Activated CD4-positive, alpha-beta T cell treated with anti-CD3 and anti-CD28 coated beads, Interleukin-10, Interleukin-2, amounts not matched to agents 100 ng/mL and 50 ng/mL, durations not matched to agents 16 hours and 8 hours (primary cell): ENCODE data around the gene CAMTA1.
A peak's percentile ranks its signal among the peaks of the same experiment; 100 is the strongest.

Source experiments
- DNase-seq: peaks from one replicate; pipeline ENCODE4 v3.0.0-alpha.2; 2020

CAMTA1 gene

DNA sequence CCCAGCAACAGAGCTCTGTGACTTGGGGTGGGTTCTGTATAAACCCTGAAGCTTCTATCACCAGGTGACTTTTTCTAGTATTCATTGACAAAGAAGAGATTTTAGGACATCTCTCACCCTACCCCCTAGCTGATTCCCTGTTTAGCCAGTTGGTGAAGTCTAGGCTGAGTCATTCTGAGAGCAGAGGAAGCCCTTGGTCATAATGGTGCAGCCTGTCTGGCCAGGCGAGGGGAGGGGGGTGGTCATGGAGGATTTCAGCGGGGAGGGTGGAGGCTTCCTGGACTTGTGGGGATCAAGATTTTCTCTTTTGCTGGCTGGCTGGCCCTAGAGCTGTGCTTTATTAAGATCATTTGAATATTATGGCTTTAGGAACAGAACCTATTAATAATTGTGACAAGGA lies 262.6 kb downstream of the CAMTA1 start:
- DNase-seq = no peak

DNA sequence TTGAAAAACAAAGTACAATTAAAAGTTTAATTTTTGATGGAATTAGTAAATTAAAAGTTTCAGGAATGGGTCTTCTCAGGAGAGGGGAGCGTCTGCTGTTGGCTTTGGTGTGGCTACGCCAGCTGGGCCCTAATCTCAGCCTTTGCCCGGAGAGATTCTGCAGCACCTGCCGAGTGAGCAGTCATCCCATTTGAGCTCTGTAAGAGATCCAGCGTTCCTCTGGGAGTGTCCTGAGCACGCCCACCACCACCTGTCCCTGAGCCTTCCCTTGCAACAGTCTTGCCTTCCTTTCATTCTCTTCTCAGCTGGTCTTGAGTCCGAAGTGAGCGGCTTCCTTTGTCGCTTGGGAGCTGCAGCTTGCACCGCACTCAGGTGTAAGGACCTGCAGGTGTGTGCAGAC lies 263.1 kb downstream of the CAMTA1 start:
- DNase-seq = no peak

DNA sequence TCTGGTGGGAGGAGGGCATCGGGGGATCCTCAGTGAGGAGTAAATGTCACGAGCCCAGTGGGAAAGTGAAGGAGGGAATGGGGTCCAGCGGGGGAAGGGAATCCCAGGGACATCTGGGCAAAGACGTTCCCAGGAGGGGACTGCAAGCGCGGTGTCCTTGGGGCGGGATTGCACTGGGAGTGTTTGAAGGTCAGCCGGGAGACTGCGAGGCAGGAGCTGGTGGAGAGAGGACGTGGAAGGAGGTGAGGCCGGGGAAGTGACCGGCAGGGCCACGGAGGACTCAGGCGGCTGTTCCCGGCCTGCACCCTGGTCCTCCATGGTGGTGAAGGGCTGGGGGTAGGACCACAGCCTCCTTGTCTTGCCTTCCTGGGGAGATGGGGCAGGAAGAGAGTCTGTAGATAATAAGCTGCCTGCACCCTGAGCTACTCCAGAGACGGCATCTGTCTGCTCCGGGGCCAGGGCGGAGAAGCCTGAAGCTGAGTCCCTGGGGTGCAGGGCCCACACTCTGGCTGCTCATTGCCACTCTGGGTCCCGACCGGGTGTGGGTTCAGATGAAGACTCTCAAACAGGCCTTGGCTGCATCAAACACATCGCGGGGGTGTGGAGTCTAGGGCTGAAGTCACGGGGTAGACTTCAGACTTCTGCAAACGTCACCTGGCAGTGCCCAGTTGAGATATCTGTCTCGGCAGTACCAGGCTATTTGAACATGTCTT lies 264.8 kb downstream of the CAMTA1 start:
- no peak for DNase-seq

DNA sequence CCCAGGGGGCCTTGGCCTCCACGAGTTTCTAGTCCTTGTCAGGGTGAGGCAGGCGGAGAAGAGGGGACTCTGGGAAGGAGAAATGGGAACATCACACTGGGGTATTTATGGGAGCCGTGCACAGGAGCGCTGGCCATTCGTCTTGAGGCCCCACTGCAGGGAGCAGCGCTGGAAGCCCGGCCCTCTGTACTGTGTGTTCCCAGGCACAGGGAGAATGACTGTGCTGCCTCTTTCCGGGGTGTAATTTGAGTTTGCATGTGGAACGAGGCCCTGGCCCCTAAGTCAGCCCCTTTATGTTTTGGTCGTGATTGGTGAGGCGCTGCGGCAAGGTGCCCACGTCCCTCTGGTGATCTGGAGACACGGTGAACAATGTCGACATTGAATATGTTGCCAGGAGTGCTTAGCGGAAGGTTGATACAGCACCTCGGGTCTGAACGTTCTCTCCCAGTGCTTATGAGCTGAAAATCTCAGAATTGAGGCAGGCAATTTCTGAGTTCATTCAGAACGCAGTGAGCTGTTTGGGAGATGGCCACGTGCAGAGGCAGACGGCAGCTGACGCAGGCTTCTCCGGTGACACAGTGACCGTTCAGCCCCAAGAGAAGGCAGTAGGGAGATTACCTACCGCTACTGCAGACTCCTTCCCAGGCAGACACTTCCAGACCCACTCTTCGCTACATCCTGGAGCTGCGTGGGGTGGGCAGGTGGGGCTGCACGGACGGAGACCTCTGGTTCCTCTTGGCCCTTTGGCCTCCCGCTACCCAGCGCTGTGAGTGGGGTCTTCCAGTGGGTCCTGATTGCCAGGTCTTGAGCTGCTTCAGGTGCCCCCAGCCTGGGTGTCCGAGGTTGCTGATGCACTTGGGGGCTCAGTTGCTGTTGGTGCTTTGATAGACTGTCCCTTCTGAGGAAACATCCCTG lies 265.8 kb downstream of the CAMTA1 start:
- no peak for DNase-seq

DNA sequence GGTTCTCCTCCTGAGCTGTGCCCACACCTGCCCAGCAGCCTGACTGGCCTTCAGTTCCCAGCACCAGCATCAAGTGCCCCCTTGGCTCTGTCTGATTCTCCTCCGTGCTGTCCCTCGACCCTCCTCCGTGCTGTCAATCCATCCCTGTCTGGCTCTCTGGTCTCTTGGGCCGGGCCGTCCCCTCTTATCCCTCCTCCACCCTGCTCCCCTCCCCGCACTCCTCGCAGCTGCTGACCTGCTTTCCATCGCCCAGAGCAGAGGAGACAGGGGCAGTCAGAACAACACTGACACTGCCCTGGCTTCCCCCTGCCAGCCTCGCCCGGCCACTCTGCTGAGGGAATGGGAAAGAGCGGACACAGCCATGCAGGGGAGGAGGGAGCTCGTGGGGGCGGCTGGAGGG lies 267.4 kb downstream of the CAMTA1 start:
- DNase-seq = no peak

DNA sequence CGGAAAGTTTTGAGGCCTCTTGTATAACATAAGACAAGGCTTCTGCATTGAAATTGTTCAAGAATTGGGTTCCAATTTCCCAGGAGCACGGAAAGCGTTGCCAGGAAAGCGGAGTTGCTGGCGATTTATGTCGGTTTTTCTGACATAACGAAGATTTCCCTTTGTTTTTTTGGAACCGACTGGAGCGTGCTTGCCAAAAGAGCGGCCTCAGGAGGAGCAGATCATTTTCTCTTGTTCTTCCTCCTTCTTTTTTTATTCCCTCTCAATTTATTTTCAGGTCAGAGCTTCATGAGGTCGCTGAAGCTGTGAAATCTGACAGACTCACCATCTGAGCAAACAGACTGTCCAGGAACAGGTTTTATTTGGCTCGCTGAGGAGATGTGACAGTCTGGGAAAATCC lies 275.5 kb downstream of the CAMTA1 start:
- no peak for DNase-seq

DNA sequence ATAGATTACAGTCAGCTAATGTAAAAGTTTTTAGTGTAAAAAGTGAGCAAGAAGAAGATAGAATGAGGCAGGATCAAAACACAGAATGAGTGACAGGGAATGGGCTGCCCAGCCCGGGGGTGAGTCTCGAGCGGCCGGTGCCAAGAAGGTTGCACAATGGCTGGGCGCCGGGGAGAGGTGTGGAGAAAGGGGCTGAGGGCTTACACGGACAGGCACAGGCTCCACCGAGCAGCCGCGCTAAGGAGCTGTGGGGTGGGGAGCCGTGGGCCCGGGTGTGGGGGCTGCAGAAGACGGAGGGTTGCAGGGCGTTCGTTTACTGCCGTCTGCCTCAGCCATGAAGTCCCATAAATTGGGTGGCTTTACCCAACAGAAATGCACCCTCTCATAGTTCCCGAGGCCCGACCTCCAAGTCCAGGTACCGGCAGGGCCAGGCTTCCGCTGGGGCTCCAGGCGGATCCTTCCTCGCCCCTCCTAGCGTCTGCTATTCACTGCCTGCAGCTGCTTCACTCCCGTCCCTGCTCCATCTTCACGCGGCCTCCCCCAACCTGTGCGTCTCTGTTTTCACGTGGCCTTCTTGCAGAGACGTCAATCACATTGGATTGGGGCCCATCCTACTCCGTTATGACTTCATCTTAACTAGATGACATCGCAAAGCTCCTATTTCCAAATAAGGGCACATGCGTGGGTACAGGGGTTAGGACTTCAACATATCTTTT lies 277.2 kb downstream of the CAMTA1 start:
- DNase-seq = no peak

DNA sequence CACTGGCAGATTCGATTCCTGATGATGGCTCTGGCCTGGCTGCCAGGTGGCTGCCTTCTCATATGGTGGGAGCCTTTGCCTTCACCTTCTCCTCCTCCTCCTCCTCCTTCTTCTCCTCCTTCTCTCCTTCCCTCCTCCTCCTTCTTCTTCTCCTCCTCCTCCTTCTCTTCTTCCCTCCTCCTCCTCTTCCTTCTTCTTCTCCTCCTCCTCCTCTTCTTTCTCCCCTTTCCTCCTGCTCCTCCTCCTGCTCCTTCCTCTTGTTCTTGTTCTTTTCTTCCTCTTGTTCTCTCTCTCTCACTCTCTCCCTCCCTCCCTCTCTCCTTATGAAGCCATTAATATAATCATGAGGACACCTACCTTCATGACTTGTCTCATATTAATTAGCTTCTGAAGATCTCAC lies 278.7 kb downstream of the CAMTA1 start:
- no peak for DNase-seq

DNA sequence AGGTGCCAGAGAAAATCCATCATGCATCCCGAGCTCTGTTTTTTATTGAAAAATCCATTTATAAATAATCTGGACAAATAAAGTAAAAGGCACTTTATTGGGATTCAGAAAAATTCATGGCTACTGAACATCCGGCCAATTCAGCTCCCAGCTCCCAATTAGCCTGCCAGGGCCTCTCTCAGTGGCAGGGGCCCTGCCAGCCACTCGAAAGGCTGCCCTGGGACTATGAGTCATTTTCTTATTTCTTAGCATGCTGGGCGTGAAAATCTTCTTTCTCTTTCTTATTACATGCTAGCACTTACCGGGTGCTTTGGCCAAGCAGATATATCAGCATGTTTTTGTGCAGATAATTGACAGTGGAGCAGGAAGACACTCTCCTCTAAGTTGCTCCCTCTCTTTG lies 283.3 kb downstream of the CAMTA1 start:
- DNase-seq = no peak

DNA sequence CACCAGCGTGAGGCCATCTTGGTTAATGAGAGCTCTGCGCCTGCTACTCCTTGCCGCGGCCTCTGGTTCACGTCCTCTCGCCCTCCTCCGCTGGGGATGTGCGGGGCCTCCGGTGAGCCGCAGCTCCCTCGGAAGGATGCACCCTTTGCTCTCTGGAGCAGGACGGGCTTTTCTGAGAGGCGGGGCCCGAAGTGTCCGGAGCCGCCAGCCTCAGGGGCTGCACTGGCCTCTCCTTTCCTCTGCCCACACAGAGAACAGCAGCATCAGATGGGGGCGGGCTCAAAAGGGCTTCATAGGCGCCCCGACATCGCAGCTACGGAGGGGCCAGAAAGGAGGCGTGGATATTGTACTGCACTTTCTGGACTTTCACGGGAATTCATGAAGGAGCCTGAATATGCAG lies 284.7 kb downstream of the CAMTA1 start:
- DNase-seq = no peak

DNA sequence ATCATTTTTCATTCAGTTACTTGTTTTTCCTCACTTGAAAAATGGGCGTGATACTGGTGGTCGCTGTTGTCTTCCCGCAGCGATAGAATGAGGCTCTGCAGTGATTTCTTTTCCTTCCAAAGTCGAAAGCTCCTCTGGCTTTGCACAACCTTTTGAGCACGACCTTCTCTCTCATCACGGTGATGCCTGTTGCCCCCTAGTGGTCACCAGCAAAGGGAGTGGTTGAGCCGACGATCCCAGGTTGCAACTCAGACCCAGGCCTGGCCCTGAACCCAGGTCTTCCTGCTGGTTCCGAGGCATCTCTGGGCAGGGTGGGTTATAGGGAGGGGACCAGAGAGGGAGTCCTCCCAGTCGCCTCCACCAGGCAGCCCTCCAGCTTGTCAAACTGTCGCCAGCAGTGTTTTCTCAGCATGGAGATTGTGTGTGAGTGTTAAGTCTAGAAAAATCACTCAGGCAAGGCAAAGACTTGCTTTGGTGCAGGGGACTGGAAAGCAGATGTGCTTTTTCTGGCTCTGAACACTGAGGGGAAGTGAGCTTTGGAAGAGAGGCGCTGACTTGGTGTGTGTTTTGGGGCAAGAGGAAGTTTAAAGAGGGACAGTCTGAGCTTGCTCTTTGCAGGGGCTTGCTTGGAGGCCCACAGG lies 285.3 kb downstream of the CAMTA1 start:
- DNase-seq = peak; percentile 69

DNA sequence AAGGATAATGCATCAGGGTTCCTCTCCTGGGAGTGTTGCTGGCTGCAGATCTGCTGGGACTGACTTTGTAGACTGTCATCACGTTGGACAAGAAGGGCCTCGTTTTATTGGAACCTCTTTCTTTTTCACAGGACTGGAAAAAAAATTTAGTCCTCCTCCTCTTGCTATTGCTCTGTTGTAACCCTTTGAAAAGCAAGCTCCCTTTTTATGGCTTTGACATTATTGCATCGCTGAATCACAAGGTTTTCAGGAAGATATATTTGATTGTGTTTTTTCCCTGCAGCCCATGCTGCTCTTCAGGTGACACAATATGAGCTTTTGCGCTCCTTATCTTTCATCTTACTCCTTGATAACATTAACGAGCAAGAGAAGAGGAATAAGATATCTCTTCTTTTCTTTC lies 290.9 kb downstream of the CAMTA1 start:
- no peak for DNase-seq

DNA sequence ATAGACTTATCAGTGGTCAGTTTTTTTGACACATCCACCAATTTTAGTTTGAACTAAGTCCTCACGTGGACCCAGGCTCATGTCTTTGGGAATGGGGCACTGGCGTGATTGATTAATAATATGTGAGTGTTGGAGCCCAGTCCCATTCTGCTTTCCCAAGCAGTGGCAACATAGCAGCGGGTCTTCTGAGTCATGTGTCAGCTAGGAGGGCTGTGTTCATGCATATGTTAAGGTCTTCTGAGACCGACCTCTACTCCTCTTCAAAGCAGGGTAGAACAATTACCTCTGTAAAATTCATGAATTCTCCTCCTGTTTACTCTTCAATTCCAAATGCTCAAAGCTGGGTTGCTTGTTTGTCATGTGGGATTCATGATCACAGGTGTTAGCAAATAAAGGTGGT lies 291.3 kb downstream of the CAMTA1 start:
- no peak for DNase-seq

DNA sequence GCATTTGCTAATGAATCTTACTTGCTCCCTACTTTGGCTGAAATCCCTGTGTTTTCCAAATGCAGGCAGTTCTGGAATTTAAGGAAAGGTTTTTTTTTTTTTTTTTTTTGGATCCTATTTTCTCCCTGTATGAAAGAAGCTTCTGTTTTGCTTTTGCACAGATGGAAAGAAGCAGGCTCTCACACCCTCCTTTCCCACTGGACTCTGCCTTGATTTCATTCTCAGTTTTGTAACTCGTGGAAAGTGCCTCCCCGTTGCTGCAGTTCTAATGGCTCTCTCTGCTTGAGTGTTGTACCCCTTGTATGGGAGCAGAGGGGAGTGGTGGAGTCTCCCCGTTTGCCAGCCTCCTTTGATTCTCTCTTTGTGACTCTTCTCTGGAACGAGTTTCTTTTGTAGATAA lies 291.9 kb downstream of the CAMTA1 start:
- DNase-seq = no peak

DNA sequence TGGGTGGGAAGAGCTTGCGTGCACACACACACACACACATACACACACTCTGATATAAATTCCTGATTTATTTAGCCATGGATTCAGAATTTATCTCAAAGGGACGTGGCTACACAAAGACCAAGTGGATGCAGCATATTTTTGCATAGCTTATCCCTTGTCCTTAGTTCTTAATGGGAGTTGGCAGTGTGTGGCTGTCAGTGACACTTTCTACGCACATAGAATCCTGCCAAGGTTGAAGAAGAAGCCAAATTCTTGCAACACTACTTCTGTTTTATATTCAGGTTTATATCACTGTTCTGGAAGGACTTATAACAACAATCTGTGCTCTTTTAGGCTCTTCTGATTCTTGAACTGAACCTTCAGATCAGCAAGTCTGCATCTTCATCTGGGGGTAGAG lies 292.7 kb downstream of the CAMTA1 start:
- no peak for DNase-seq

DNA sequence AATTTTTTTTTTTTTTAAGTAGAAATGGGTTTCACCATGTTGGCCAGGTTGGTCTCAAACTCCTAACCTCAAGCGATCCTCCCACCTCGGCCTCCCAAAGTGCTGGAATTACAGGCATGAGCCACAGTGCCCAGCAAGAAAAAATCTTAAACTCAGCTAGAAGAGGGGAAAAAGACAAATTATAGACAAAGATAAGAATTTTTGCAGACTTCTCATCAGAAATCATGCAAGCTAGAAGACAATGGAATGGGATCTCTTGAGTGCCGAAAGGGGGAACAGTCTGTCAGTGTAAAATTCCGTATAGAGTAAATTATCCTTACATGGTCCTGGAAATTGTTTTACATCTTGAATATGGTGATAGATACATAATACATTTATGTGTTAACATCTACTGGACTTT lies 294.4 kb downstream of the CAMTA1 start:
- no peak for DNase-seq

DNA sequence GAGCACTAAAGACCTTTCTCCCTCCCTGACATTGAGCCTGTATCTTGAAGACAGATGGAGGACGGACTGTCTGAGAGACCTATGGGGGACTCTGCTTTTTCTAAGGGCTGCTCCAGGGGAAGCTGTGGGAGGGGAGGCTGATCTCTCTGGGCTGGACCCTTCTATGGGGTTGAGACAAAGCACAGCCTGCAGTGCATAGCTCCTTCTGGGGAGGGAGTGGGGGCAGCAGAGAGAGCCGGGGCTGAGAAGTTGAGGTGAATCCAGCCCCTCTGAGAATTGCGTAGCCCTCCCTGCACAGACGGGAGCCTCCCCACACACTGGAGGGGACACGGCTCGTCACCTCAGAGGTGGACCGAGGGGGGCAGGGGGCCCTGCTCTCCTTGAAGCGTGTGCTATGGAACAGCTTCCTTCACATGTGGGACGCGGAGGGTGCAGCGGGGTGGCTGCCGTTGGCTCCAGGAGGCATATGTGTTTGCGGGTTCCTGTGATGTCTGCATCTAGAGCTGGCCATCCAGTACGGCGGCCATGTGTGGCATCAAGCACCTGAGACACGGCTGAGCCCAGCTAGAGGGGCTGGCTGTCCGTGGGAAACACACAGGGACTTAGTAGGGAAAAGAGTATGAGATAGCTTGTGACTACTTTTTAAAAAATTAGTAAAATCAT lies 299.1 kb downstream of the CAMTA1 start:
- DNase-seq = no peak

DNA sequence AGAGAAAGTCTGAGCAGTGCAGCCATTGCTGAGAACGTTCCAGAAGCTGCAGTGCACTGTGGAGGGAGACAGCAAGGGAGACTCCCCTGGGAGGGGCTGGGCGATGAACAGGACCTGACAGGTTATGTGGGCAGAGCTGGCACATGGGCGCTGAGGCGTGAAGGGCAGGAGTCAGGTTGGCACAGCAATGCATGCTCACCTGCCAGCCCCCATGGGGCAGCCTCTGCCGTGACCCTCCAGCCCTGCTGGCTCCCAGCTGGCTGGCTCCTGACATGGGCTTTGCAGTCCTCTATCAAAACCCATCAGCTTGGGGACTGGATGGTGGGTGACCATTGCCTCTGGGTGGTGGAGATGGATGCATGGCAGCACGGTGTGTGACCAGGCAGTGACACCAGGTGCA lies 300.3 kb downstream of the CAMTA1 start:
- DNase-seq = no peak

DNA sequence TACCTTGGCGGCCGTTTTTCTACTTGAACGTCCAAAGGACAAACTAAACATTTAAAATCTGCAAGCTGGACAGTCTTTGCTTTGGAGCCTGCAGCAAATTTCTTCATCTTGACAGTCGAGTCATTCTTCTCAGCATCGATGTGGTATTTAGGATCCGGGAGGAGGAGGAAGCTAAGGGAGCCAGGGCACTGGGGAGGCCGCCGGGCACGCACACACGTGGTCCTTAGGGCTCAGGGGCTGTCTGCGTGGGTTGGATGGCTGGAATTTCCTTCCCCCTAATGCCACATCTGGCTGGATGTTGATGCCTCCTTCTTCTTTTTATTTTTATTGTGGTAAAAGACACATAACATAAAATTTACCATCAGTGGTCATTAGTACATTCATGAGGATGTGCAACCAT lies 300.9 kb downstream of the CAMTA1 start:
- DNase-seq = no peak

DNA sequence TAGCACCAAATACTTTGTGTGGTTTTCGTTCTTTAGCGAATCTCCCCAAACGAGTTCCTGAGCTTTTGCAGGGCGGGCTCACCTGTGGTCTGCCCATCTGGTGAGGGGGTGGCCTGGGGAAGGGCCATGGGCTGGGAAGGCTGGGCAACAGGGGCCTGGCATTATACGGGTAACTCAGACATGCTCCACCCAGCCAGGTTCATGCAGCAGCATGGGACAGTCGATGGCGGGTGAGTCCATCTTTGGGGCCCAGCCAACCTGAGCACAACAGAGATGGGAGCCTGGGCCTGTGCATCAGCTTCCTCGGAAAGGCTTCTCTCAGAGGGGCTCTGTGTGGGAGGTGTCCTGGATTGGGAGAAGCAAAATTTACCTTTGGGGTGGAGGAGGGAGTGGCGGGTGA lies 302.6 kb downstream of the CAMTA1 start:
- no peak for DNase-seq

DNA sequence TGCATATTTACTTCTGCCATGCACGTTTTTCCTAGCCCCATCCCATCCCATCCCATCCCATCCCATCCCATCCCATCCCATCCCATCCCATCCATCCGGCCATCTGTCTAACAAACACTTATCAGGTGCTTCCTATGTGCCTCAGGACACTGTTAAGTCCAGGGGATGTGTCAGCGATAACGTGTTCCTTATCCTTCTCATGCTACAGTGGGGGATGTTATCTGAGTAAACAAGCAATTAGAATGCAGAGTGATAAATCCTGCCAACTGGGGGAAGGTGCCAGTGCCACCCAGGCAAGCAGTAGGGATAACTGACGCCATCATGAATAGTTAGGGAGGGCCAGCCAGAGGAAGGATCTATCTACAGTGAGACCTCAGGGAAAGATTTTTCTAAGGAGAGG lies 304.2 kb downstream of the CAMTA1 start:
- DNase-seq = no peak

DNA sequence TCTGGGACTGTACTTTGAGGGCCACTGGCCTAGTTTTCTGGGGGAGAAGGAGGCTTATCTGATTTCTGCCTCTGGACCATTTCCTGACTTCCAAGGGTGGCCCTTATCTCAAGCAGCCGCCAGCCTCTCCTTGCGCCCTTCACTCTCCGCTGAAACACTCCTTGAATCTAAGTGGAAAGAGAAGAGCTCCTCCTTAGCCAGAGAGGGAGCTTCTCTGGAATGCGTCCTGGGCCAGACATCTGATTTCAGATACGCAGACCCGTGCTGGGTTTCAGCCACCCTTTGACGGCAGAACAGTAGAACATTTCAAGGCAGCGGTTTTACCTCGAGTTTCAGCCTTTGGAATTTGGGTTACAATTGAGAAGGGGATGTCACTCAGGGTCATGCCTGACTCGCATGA lies 308.0 kb downstream of the CAMTA1 start:
- DNase-seq = no peak

DNA sequence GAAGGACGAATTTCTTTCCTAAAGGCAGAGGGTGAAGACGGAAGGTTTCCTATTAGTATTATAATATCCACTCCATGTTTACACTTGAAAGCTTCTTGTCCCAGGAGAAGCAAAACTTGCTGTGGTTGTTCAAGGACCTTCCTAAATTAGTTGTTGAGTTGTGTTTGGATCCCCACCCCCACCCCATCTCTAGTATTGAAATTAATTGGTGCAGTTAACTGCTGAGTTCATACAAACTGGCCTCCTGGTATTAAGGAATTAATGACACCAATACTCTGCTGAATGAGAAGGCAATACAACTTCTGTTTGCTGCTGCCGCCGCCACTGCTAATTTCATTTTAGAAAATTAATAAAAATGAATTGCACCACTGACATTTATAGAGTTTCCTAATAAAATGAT lies 308.8 kb downstream of the CAMTA1 start:
- DNase-seq = no peak
